ENCODE data around the gene DFFA. TPM values are rescaled to one million over a fixed set of nuclear protein-coding genes. Genes with fewer than 3 reads are reported as not detected.

DFFA gene
- total RNA-seq, 1 donor from 2014 or later, result 28.6 TPM

DNA sequence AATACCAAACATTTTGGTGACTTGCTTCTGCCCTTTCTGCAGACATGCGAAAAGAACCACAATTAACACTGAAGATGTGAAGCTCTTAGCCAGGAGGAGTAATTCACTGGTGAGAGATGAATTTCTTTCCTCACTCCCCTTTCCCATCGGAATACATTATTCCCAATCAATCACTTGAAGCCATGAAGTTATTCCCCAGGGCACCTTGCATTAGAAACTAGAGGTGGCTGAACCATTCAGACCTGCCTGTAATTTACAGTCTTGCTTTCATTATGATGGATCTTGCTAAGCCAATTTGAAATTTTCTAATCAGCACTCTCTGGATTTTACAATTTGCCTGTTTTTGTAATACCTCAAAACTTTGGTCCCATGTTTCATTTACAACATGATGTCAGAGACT, 32.0 kb downstream of the DFFA start:
- no peak for DNase-seq
- peaks cover 4% of the 10 kb centered on the region for H3K4me1 ChIP-seq
- H3K27ac ChIP-seq (replicated peaks), result no peak overlapping the region
- no peak for TF ChIP-seq CTCF (IDR thresholded peaks at IDR 0.05; ENCODE audit: borderline replicate concordance)
- intact Hi-C loops (cut with micrococcal nuclease), result no loop called here
- no peaks in the 10 kb centered on the region for H3K36me3 ChIP-seq
- no peaks in the 10 kb centered on the region for H3K27me3 ChIP-seq (ENCODE audit: low read depth)
- no peaks in the 10 kb centered on the region for H3K9me3 ChIP-seq (replicated peaks)
- H3K4me3 ChIP-seq, result no peak overlapping the region

GRCh38 chr1:10438677-10439163, 33.6 kb downstream of the DFFA start:
- H3K9me3 ChIP-seq (replicated peaks), result no peaks in the 10 kb centered on the region
- no peaks in the 10 kb centered on the region for H3K27me3 ChIP-seq (ENCODE audit: low read depth)
- no peak for DNase-seq
- H3K4me3 ChIP-seq, result no peak overlapping the region
- no peak for TF ChIP-seq CTCF (IDR thresholded peaks at IDR 0.05; ENCODE audit: borderline replicate concordance)
- no peak overlapping the region for H3K27ac ChIP-seq (replicated peaks)
- peaks cover 4% of the 10 kb centered on the region for H3K4me1 ChIP-seq
- intact Hi-C loops (cut with micrococcal nuclease), result no loop called here
- peaks cover 3% of the 10 kb centered on the region for H3K36me3 ChIP-seq

DNA sequence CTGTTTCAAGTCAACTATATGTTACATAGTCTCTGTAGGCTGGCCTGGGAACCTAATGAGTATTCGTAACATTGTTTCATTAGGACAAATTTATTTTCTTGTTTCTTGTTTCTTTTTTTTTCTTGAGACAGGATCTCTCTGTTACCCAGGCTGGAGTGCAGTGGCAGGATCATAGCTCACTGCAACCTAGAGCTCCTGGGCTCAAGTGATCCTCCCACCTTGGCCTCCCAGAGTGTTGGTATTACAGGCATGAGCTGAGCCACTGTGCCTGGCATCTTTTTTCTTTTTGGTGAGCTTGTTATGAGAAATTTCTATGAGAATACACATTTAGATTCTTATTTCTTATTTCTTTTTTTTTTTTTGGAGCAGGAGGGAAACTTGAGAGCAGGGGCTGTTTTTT, 35.3 kb downstream of the DFFA start:
- Histone ChIP-seq H3K27me3 (ENCODE audit: low read depth) (no peaks in the 10 kb centered on the region), H3K9me3 (replicated peaks) (no peaks in the 10 kb centered on the region), H3K4me3 (no peak overlapping the region), H3K4me1 (peaks cover 4% of the 10 kb centered on the region), H3K36me3 (peaks cover 3% of the 10 kb centered on the region), H3K27ac (replicated peaks) (no peak overlapping the region)
- intact Hi-C loops (cut with micrococcal nuclease), result no loop called here
- no peak for TF ChIP-seq CTCF (IDR thresholded peaks at IDR 0.05; ENCODE audit: borderline replicate concordance)
- DNase-seq, result no peak

DNA sequence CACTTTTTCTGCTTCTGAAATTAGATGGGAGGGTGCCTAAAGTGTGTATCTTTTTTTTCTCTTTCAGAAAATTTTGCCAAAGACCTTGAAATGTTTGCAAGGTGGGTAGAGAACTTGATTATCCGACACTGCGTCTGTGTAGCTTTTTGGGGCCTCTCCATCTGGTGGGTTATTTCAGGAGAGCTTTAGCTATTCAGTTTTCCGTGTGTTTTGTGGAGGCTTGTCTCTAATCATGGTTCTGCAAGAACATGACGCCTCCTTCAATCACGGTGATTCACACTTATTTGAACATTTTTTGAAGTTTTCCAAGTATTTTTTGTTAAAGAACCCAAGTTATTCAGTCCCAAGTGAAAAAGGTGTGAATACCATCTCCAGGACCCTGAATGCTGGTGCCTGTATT, 37.7 kb downstream of the DFFA start:
- TF ChIP-seq CTCF (IDR thresholded peaks at IDR 0.05; ENCODE audit: borderline replicate concordance), result no peak
- Histone ChIP-seq H3K9me3 (replicated peaks) (no peaks in the 10 kb centered on the region), H3K27me3 (ENCODE audit: low read depth) (no peaks in the 10 kb centered on the region), H3K36me3 (peaks cover 3% of the 10 kb centered on the region), H3K4me3 (no peak overlapping the region), H3K27ac (replicated peaks) (no peak overlapping the region), H3K4me1 (peaks cover 23% of the 10 kb centered on the region)
- no peak for DNase-seq
- intact Hi-C loops (cut with micrococcal nuclease), result no loop called here

DNA sequence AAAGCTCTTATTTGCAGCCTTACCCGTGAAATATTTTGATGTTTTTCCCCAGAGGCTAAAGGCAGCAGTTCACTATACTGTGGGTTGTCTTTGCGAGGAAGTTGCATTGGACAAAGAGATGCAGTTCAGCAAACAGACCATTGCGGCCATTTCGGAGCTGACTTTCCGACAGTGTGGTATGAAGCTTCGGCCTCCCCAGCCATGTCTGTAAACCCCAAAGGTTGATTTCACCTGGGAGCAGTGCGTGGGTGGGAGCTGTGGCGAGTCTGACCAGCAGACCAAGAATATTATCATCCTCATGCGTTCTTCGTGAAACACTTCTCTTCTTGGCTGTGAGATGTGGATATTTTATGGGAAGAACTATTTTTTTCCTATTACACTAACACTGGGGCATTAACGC, 38.5 kb downstream of the DFFA start:
- peaks cover 21% of the 10 kb centered on the region for H3K4me1 ChIP-seq
- no peak overlapping the region for H3K27ac ChIP-seq (replicated peaks)
- TF ChIP-seq CTCF (IDR thresholded peaks at IDR 0.05; ENCODE audit: borderline replicate concordance), result no peak
- H3K36me3 ChIP-seq, result peaks cover 3% of the 10 kb centered on the region
- no peaks in the 10 kb centered on the region for H3K9me3 ChIP-seq (replicated peaks)
- intact Hi-C loops (cut with micrococcal nuclease), result no loop called here
- no peaks in the 10 kb centered on the region for H3K27me3 ChIP-seq (ENCODE audit: low read depth)
- DNase-seq, result no peak
- H3K4me3 ChIP-seq, result no peak overlapping the region
